NCI-H2107 (cell line): ENCODE measurements around the gene TAF8.
A peak's percentile ranks its signal among the peaks of the same experiment; 100 is the strongest.
"Not testable (repeated sequence)": the region's sequence is repeated elsewhere in the genome, so short reads cannot be mapped to it uniquely, and the experiment has no call there.

Experiments
- DNase-seq: peaks from one replicate; lab custom pipeline; 2025; lab: John Stamatoyannopoulos, UW

TAF8 gene

DNA sequence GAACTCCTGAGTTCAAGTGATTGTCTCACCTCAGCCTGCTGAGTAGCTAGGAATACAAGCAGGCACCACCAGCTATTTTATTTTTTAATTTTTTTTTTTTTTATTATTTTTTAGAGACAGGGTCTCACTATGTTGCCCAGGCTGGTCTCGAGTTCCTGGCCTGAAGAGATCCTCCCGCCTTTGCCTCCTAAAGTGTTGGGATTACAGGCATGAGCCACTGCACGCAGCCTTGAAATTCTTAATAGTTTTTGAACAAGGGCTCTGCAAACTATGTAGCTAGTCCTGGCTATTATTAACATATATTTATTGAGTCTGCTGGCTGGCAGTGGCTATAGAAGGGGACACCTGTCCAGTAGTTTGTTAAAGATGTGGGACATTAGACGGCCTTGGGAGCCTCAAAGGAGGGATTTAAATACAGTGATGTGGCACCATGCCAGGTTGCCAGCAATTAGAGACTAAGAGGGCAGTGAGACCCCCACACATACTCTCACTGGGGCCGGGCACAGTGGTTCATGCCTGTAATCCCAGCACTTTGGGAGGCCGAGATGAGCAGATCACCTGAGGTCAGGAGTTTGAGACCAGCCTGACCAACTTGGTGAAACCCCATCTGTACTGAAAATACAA lies 21.1 kb upstream of the TAF8 start:
- DNase-seq = no peak

GRCh38 chr6:42029881-42030280 lies 20.4 kb upstream of the TAF8 start:
- no peak for DNase-seq

- DNase-seq = no peak
These were observed 19.5 kb upstream of the TAF8 start for GRCh38 chr6:42030585-42031506.

DNA sequence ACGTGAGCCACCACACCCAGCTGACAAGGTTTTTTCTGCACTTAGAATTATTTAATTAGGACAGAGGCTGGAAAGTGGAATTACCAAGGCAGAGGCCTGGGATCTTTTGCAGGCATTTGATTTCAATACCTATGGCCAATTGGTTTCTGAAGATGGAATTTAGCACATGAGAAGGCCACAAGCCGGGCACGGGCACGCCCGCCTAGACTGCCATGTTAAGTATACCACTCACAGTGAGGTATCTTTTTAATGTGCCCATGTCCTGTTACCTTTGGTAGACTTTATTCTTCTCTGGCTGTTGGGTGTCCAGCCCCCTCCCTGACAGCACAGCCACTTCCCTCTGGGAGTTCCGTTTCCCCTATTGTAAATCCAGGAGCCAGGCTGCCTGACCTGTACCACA lies 18.0 kb upstream of the TAF8 start:
- no peak for DNase-seq

GRCh38 chr6:42037669-42038068 lies 12.7 kb upstream of the TAF8 start:
- not testable (repeated sequence) for DNase-seq

- no peak for DNase-seq
These were observed 12.2 kb upstream of the TAF8 start for GRCh38 chr6:42038163-42038562.

GRCh38 chr6:42038811-42039408 lies 11.4 kb upstream of the TAF8 start:
- no peak for DNase-seq

GRCh38 chr6:42040856-42041480 lies 9.4 kb upstream of the TAF8 start:
- no peak for DNase-seq

GRCh38 chr6:42041481-42042053 lies 8.8 kb upstream of the TAF8 start:
- DNase-seq = no peak

- no peak for DNase-seq
These were observed 8.2 kb upstream of the TAF8 start for GRCh38 chr6:42042108-42042507.

GRCh38 chr6:42043787-42044475 lies 6.4 kb upstream of the TAF8 start:
- peak; percentile 56 for DNase-seq

DNA sequence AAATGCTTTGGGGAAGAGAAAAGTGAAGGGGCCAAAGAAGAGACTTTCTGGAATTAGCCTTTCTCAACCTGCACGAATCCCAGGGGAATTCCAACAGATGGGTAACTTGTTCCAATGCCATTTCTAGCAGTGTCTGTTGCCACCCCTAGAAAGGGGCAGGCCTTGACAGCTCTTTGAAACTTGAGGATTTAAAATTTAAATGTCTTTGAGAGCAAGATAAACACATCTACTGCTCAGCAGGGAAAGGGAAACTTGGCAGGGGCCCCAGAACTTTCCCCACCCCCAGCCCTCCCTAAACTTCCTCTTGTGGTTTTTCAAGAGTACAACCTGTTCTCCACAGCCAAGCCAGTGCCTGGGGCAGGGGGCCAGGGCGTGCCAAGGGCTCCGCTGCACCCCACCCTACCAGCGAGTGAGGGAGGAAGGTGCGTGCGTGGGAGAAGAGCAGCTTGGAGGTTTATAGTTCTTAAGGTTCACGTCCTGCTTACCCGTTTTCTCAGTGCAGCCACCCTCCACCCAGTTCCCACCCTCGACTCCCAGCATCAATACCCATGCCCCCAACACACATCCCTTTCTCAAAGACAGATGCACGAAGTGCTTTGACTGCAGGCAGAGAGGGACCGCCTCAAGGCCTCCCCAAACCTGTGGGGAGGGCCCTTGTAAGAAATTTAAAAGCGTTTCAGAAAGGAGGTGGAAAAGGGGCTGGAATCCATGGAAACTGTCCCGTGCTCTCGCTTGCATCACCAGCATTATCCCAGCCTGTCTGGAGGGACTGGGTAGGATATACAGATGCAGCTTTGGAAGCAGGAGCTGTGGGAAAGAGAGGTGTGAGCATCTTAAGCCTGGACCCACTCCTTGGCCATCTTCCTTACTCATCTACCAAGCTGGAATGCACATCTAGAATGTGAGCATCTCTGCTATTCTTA lies 4.5 kb upstream of the TAF8 start:
- DNase-seq = peak; percentile 62

- DNase-seq = no peak
These were observed 3.7 kb upstream of the TAF8 start for GRCh38 chr6:42046464-42047212.

DNA sequence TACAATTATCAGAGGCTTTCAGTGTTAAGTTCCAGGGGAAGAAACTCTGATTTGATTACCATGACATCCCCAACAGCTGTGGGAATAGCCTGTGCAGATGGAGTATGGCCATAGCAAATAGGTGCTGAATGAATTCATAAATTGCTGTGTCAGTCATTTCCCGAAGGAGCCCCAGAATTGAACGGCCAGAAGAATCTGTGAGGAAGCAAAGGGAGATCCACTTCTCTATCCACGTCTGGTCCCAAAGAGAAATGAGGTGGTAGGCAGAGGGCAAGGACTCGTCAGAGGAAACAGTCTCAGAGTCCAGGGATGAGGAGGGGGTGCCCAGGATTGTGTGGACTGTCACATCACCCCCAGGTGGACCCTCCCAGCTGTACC lies 3.1 kb upstream of the TAF8 start:
- DNase-seq = no peak

- DNase-seq = no peak
These were observed 2.4 kb upstream of the TAF8 start for GRCh38 chr6:42047790-42048405.

GRCh38 chr6:42049116-42049809 lies 1.1 kb upstream of the TAF8 start:
- DNase-seq = no peak

- DNase-seq = no peak
These were observed 402 bp upstream of the TAF8 start for GRCh38 chr6:42049948-42050296.

DNA sequence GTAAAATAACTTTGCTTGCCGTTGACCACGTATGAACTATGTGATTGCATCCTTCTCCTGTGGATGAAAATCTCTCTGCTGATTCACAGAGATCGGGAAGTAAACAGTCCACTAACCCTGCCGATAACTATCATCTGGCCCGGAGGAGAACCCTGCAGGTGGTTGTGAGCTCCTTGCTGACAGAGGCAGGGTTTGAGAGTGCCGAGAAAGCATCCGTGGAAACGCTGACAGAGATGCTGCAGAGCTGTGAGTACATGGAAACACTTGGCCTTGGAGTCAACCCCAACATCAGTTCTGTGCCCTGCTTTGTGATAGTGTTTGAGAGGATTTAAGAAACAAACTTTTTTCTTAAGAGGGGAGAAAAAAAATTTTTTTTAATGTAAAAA lies 937 bp downstream of the TAF8 start:
- DNase-seq = no peak

DNA sequence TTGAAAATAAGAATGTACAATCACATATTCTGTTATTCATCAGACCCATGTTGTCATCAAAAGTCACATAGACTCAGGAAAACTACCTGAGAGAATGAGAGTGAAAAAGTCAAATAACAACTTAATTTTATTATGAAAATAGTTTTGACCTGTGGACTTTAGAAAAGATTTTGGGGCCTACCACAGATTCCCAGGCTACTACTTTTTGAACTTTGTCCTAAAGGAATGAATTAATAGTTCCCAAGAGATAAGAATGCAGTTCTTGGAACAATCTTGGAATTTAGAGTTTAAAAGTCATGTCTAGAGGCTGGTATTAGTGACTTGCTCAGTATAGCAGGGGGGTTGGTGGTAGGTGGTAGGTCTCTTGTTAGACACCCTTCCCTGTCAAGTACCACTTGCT lies 3.3 kb downstream of the TAF8 start:
- DNase-seq = no peak
